ENCODE results near the gene CD99L2. TPM values are rescaled to one million over a fixed set of nuclear protein-coding genes. Genes with fewer than 3 reads are reported as not detected.

Gene CD99L2
- total and polyA plus RNA-seq, 2 of the 8 experiments (the other 6 are each of a cell fraction or from before 2014, with no cell fraction given): 8.0 to 8.5 TPM

- TF ChIP-seq CTCF (IDR thresholded peaks at IDR 0.05; ENCODE audit: control extremely low read depth in 1 of 3, insufficient read depth in 1 of 3, low read depth in 1 of 3, low read length in 3 of 3): no peak
- no peak for TF ChIP-seq YY1 (IDR thresholded peaks at IDR 0.05; ENCODE audit: low read depth, low read length)
- no peak for TF ChIP-seq GTF2F1 (IDR thresholded peaks at IDR 0.05; ENCODE audit: borderline replicate concordance, low read depth, low read length)
- TF ChIP-seq SIN3A (conservative IDR thresholded peaks at IDR 0.05 in 1 of 2, IDR thresholded peaks at IDR 0.05 in 1 of 2; ENCODE audit: low read depth in 1 of 2, low read length in 2 of 2): no peak
- no peak for TF ChIP-seq SP2 (IDR thresholded peaks at IDR 0.05; ENCODE audit: low read length)
- no peak for TF ChIP-seq NRF1 (IDR thresholded peaks at IDR 0.05; ENCODE audit: low read depth, low read length)
- no peak for TF ChIP-seq POLR2A (IDR thresholded peaks at IDR 0.05; ENCODE audit: control extremely low read depth in 1 of 2, low read depth in 2 of 2, low read length in 2 of 2)
- no peak for TF ChIP-seq ATF3 (IDR thresholded peaks at IDR 0.05; ENCODE audit: insufficient read depth, low read depth, low read length)
- TF ChIP-seq TAF7 (optimal IDR thresholded peaks at IDR 0.05; ENCODE audit: borderline replicate concordance, low read depth, low read length): no peak
Measured at GRCh38 chrX:150849996-150850720, 48.3 kb downstream of the CD99L2 start (continued).
